Skin epidermis (tissue), 12 donors: Measurements from ENCODE around the gene ATP2A2.
A peak's percentile ranks its signal among the peaks of the same experiment; 100 is the strongest.

ENCODE experiments used
- H3K27ac ChIP-seq, 21 experiments: fragments of 200-600 bp; sonication (generic) in 11 of 21; one replicate each; pipeline ENCODE4 v1.5.0; 2020; ENCODE audit warnings: mild to moderate bottlenecking in 3 of 21, inconsistent platforms in 2 of 21, moderate library complexity in 2 of 21
- H3K4me3 ChIP-seq, 7 experiments: fragments of 200-600 bp; sonication (generic) in 2 of 7; one replicate each; pipeline ENCODE4 v1.5.0; 2020; ENCODE audit warnings: inconsistent platforms in 2 of 7, mild to moderate bottlenecking in 2 of 7, moderate library complexity in 1 of 7

Gene ATP2A2

DNA sequence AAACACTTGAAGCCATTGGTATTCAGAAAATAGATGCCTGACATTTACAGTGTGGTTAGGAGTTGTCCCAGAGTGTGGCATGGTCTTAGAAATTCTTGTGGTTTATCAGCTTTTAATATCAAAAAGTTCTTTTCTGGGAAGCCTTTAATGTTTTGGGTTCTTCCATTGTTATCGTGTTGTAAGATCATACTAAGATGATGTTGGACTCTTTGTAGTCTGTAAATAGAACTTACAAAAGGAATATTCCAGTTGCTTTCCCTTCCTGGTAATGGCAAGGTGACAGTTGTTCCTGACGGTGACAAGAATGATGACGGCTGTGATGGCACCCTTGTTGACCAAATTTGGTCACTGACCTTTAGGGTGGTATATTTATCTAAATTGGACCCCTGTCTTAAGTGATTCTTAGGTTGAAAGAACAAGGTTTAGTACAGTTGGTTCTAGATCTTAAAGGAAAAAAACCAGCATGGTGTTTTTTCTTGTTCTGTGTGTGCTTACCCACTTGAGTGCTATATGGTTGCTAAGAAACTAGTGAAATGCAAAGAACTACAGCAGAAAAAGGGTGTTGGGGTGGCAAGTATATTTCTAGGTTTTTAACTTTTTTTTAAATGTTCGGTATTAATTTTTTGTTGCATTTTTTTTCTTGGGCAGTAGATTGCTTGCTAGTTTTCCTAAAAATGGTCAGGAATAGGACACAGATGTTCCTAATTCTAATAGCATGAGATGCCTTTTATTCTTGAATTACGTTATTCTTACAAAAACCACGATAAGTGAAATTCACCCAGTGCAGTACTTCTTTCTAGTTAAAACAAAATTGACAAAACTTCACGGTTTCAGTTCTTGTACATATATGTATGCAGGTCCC lies 2.1 kb downstream of the ATP2A2 start:
- H3K4me3 ChIP-seq = peak overlapping the region; percentile 85 to 97 (median 92)

DNA sequence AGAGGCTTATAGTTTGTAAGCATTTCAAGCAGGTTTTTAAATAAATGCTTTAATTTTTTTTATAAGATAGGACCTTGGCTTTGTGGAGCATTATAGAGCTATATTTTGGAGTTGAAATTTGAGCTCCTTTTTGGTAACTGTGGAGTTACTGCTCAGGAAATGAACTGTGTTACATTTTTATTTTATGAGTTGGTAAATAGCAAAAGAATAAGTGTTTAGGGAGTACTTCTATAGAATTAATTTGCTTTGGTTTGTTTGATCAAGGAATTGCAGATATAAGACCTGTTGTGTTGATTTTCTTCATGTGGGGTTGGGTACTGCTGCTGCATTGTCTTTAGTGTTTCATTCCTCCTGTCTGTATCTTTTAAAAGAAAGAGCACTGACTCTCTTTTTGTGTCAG lies 3.5 kb downstream of the ATP2A2 start:
- Histone ChIP-seq H3K4me3 (peak overlapping the region in 4 of 7 experiments; percentile 85 to 95 (median 90)), H3K27ac (peak overlapping the region in 3 of 21 experiments; percentile 3 to 29 (median 11))

More for the DNA sequence above, 2.1 kb downstream of the ATP2A2 start:
- peak overlapping the region in 12 of 21 experiments; percentile 3 to 100 (median 99) for H3K27ac ChIP-seq

DNA sequence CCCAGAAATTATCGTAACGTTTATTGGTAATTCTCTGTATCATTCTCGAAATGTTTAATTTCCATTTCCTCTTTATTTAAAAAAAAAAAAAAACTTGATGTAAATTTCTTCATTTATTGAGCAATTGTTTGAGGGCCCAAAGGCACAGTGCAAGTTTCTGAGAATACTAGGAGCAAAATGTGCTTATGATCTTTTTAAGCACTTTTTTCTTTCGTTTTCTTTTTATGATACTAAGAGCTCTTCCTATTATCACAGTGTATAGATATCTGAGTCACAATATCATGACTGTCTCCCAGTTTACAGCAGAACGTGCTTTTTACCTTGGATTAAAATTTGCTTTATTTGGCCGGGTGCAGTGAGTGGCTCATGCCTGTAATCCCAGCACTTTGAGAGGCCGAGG lies 5.6 kb downstream of the ATP2A2 start:
- H3K27ac ChIP-seq = peak overlapping the region in 2 of 21 experiments; percentile 3 to 69
- no peak overlapping the region for H3K4me3 ChIP-seq

DNA sequence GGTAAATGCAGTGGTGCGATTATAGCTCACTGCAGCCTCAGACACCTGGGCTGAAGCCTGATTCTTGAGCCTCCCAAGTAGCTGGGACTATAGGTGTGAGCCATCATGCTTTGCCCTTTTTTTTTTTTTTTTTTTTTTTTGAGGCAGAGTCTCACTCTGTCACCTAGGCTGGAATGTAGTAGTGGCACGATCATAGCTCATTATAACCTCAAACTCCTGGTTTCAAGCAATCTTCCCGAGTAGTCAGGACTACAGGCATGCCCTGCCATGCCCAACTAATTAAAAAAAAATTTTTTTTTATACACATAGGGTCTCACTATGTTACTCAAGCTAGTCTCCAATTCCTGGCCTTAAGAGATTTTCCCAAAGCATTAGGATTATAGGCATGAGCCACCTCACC lies 6.9 kb downstream of the ATP2A2 start:
- peak overlapping the region in 2 of 21 experiments; percentile 6 to 11 for H3K27ac ChIP-seq
- no peak overlapping the region for H3K4me3 ChIP-seq

DNA sequence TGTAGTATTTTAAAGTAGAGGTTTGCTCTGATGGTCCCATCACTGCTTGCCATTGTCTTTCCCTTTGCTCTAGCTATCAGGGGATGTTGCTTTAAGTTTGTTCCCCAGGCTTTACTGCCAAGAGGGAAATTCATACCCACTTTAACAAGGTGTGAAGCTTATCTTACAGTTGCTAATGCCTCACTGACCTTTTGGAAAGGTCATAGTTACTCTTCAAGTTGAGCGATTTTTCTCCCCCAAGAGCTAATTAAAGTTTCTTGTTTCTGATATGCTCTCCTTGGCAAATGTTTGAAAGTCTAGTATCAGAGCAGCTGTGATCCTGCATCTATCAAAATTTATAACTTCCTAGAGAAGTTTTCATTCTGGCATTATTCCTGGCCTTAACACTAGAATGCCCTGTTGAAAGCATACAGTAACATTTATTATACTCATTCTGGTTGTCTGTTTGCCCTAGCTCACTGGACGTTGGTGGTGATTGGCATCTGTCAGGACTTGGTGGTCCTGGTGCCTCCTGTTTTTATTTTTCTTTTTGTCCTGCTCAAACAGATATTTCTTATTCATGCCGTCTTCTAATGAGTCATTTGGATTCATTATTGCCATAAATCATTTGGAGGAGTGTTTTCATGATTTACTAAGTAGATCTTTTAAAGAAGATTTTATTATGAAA lies 8.1 kb downstream of the ATP2A2 start:
- Histone ChIP-seq H3K27ac (peak overlapping the region in 5 of 21 experiments; percentile 1 to 71 (median 6)), H3K4me3 (no peak overlapping the region)

DNA sequence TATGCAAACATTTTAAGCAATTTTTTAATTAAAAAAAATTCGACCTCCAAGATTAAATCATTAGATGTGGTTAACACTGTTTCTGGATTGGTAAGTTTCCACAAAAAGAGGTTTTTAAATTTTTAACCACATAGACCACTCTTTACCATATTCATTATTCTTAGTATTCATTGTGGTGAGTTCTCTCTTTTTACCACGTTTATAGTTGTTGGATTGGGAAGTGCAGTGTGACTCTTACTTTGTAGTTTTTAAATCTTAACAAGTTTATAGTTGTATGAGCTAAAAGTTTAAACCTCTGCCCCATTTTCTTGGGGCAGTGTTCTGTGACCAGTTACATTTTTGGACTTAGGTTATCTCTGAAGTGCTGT lies 8.6 kb downstream of the ATP2A2 start:
- Histone ChIP-seq H3K4me3 (no peak overlapping the region), H3K27ac (peak overlapping the region in 1 of 21 experiments; percentile 71)

DNA sequence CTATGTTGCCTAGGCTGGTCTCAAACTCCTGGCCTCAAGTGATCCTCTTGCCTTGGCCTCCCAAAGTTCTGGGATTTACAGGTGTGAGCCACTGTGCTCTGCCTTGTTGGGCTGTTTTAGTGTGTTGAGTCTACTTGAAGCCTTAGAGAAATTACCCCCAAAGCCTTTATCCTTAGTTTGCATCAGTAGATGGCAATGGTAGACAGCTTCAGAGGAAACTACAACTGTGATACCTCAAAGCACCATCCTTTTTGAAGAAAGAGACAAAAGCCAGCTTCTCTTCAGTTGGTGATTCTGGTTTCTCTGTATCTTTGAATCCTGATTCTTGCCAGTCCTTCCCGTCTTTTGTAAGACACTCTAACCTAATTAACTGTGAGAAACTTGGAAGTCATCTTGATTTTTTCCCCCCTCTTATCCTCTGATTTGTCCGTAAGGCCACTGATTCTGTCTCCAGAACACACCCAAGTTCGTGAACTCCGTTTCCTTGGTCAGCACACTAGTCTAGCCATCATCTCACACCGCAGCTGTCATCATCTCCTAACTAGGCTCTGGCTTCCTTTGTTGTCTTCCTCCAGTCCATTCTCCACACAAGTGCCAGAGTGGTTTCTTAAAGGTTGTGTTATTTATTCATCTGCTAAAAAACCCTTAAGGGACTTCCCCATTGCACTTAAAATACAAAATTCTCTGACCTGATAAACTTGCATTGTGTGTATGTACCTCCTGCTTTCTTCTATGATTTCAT lies 20.2 kb downstream of the ATP2A2 start:
- Histone ChIP-seq H3K27ac (peak overlapping the region in 4 of 21 experiments; percentile 14 to 32 (median 23)), H3K4me3 (no peak overlapping the region)

DNA sequence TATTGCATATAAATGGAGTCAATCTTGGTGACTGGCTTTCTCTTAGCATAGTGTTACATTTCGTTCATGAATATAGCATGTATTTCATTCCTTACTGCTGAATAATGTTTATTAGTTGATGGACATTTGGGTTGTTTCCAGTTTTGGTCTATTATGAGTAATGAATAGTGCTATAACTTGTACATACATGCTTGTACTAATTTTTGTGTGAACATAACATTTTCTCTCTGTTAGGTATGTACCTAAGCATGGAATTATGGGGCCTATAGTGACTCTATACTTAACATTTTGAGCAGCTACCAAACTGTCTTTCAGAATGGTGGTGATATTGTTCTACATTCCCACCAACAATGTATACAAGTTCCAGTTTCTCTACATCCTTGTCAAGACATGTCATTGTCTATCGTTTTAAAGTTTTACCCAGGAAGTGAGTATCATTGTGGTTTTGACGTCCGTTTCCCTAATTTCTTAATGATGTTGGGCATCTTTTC lies 23.1 kb downstream of the ATP2A2 start:
- Histone ChIP-seq H3K27ac (peak overlapping the region in 8 of 21 experiments; percentile 0 to 50 (median 22)), H3K4me3 (no peak overlapping the region)

DNA sequence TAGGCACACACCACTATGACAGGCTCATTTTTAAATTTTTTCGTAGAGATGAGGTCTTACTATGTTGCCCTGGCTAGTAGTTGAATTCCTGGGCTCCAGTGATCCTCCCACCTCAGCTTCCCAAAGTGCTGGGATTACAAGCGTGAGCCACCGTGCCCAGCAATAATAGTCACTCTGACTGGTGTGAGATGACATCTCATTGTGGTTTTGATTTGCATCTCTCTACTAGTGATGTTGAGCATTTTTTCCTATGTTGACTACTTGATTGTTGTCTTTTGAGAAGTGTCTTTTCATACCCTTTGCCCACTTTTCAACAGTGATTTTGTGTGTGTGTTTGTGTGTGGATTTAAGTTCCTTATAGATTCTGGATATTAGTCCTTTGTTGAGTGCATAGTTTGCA lies 26.3 kb downstream of the ATP2A2 start:
- Histone ChIP-seq H3K27ac (peak overlapping the region in 1 of 21 experiments; percentile 17), H3K4me3 (no peak overlapping the region)

DNA sequence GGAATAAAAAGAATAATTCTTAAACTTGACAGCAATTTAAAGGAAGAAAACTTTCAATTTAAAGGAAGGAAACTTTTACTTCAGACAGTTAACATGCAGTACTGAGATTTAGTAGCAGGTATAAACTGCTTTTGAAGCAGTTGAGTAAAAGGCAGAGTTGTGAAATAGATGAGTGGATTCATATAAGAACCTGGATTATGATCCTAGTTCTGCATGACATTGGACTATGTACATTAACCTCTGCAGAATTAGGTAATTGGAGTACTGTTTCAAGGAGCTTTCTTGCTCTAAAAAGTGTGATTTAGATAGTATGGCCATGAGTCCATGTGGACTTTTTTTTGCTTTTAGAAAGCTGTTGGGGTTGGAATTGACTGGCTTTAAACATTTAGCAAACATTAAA lies 29.7 kb downstream of the ATP2A2 start:
- H3K27ac ChIP-seq = peak overlapping the region in 1 of 21 experiments; percentile 14

DNA sequence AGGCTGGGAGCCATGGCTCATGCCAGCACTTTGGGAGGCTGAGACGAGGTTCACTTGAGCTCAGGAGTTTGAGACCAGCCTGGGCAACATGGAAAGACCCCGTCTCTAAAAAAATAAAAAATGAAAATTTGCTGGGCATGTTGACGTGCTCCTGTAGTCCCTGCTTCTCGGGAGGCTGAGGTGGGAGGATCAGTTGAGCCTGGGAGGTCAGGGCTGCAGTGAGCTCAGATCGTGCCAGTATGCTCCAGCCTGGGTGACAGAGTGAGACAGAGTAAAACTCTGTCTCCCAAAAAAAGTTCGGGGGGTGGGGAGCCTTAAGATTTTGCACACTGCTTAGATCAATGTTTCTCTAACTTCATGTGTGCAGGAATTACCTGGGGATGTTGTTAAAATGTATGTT lies 30.9 kb downstream of the ATP2A2 start:
- Histone ChIP-seq H3K27ac (peak overlapping the region in 7 of 21 experiments; percentile 1 to 43 (median 37)), H3K4me3 (no peak overlapping the region)

More for the DNA sequence above, 29.7 kb downstream of the ATP2A2 start:
- no peak overlapping the region for H3K4me3 ChIP-seq

DNA sequence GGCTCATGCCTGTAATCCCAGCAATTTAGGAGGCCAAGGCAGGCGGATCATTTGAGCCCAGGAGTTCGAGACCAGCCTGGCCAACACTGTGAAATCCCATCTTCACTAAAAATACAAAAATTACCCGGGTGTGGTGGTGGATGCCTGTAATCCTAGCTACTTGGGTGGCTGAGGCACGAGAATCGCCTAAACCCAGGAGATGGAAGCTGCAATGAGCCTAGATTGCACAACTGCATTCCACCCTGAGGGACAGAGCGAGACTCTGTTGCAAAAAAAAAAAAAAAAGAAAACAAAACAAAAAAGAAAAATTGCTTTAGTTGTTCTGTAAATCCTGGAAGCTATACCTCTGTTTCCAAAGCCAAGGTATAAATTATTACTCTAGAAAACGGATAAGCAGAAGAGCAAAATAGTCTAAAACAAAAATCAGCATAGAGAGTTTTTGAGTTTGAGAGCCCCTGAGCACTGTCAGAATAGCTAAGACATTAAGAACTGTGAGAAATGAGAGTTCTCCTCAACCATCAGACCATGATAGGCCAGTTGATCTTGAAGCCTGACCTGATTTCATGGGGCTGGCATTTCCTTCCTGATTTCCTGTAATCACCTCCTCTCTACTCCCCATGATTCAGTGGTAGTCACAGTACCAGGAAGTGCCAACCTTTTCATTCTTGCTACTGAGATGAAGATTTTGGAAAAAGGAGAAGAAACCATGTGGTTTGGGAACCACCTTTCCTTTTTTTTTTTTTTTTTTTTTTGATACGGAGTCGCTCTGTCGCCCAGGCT lies 31.7 kb downstream of the ATP2A2 start:
- H3K4me3 ChIP-seq = no peak overlapping the region
- peak overlapping the region in 12 of 21 experiments; percentile 1 to 67 (median 42) for H3K27ac ChIP-seq

DNA sequence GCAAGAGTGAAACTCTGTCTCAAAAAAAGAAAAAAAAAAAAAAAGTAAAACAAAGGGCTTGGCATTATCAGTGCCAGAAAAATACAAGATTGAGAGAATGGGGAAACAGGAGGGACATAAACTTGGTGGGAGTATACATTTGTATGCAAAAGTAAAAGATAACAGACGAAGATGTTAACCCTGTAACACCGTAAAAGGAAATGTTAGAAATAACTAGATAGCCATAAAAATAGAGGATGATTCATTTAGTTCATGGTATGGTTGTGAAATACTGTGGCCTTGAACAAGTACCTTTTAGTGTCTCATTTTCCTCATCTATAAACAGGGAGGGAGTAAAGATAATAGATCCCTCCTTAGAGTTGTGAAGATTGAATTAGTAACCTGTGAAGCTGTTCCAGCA lies 33.3 kb downstream of the ATP2A2 start:
- Histone ChIP-seq H3K27ac (peak overlapping the region in 5 of 21 experiments; percentile 17 to 61 (median 37)), H3K4me3 (no peak overlapping the region)

DNA sequence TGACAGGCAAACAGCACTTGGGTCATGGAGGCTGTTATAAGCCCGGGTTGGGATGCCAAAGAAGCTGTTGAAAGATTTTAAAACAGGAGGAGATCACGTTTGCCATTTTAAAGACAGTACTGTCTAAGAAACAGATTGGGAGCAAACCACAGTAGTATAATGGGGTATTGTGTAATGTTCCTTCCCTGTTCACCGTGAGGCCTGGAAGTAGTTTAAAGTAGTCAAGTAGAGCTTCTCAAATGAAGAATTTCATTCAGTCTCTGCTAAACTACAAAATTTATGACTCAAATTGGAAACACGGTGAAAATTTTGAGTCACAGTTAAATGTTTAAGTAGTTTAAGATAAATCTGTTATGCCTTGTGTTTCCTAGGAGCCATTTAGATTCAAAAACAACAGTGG lies 35.8 kb downstream of the ATP2A2 start:
- no peak overlapping the region for H3K4me3 ChIP-seq
- peak overlapping the region in 11 of 21 experiments; percentile 2 to 58 (median 21) for H3K27ac ChIP-seq

DNA sequence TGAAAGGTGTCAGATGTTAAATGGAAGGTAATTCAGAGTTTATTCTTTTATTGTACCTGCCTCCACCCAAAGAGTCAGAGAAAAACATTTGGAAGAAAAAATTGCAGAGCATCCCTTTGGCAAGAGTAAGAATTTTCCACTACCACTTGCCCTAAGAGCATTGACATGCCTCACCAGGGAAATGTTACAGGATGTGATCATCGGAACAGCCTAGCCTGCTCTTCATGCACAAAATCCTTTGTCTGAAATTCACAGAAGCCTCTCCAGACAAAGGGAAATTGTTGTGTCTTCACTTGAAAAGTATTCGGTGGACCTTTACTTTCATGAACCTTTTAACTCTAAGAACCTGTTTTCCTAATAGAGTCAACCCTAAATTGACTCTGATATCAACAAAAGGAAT lies 36.9 kb downstream of the ATP2A2 start:
- Histone ChIP-seq H3K4me3 (no peak overlapping the region), H3K27ac (peak overlapping the region in 5 of 21 experiments; percentile 18 to 47 (median 28))

DNA sequence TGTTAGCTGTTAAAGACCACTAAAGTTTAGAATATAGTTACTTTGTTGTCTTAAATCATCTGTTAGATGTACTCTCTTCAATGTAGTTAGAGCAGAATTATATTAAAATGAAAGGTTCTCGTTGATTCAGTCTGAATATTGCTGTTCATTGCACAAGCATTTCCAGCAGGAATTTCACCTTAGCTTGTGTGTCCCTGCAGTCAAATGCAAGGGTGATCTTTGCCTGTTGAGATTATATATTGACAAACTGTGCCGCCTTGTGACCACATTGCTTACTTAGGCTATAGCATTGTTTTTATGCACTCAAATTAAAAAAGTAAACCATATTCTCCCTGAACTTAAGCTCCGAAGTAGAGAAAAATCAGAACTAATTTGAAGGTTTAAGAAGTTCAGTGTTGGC lies 39.5 kb downstream of the ATP2A2 start:
- Histone ChIP-seq H3K4me3 (no peak overlapping the region), H3K27ac (no peak overlapping the region)

DNA sequence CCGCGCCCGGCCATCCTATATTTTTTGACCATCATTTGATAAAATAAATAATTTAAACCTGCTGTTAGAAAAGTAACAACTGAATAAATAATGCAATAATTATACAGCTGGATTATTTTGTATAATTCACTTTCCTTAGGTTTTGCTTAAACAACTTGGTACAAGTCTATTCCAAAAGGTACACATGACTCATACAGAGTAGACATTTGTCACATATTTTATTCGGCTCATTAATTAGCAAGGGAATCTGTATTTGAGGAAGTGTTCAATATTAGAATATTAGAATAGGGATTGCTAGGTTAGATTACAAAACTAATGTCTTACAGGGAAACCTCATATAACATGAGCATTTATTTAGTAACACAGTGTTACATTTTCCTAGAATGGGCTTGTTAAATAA lies 48.7 kb downstream of the ATP2A2 start:
- no peak overlapping the region for H3K4me3 ChIP-seq

DNA sequence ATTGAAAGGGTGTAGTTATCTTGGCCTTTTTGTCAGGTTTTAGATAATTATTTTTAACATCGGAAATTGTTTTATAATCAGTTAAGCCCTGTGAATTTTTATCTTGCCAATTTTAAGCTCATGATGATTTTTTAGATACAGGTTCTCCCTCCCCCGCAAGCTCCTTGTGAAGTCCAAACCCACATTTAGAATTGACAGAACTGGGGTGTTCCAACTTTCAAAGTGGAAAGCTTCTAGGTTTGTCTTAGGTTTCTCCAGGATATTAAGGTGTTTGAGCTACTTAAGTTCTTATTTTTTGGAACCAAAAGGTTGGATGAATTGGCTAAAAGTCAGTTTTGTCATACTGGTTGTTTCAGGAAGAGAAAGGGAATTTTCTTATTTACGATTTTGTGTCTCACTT lies 49.1 kb downstream of the ATP2A2 start:
- H3K4me3 ChIP-seq = no peak overlapping the region
- peak overlapping the region in 2 of 21 experiments; percentile 7 to 16 for H3K27ac ChIP-seq

More for the DNA sequence above, 48.7 kb downstream of the ATP2A2 start:
- peak overlapping the region in 2 of 21 experiments; percentile 7 to 16 for H3K27ac ChIP-seq

DNA sequence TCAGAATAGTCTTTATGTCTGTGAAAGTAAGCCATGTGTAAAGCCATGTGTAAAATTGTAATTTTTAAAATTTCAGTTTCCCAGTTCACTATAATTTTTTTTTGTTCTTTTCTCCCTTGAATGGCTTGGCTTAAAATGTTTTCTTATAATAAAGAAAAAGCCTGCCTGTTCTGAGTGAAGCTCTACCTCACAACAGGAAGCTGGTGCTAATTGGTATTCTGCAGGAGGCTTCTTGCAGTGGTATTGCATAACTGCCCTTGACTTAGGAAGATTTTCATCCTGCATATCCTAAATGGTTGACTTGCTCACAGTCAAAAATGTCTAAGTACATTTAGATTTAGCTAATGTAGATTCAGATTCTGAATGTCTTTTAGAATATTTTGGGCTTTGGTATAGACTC lies 49.5 kb downstream of the ATP2A2 start:
- peak overlapping the region in 1 of 21 experiments; percentile 16 for H3K27ac ChIP-seq
- H3K4me3 ChIP-seq = no peak overlapping the region
